Ishikawa (cell line): ENCODE data around the gene ZNF532.

Experiments used
- CEBPB ChIP-seq: IDR thresholded peaks from 2 replicates; pipeline ENCODE4 v1.6.1; 2012
- TEAD4 ChIP-seq: IDR thresholded peaks from 2 replicates; pipeline ENCODE4 v1.6.1; 2012

DNA sequence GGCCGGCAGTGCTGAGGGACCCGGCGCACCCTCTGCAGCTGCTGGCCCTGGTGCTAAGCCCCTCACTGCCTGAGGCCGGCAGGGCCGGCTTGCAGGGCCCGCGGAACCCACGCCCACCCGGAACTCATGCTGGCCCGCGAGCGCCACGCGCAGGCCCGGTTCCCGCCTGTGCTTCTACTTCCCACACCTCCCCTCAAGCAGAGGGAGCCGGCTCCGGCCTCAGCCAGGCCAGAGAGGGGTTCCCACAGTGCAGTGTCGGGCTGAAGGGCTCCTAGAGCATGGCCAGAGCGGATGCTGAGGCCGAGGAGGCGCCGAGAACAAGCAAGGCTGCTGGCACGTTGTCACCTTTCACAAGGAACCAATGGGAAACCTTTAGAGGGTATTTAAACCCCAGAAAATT lies 36.8 kb upstream of the ZNF532 start:
- no peak for TF ChIP-seq TEAD4
- no peak for TF ChIP-seq CEBPB
